NCI-H2081 treated with DMSO at 0.1 percent for 48 hours (cell line): Measurements from ENCODE around the gene HEXD.
A peak's percentile ranks its signal among the peaks of the same experiment; 100 is the strongest.
"Not testable (repeated sequence)": the region's sequence is repeated elsewhere in the genome, so short reads cannot be mapped to it uniquely, and the experiment has no call there.

Source experiments
- DNase-seq: peaks from one replicate; lab custom pipeline; 2025; lab: John Stamatoyannopoulos, UW

HEXD gene

GRCh38 chr17:82396601-82397435 lies 21.3 kb upstream of the HEXD start:
- no peak for DNase-seq

- no peak for DNase-seq
Observed at GRCh38 chr17:82397449-82398335, 20.5 kb upstream of the HEXD start.

GRCh38 chr17:82399041-82399441 lies 19.1 kb upstream of the HEXD start:
- DNase-seq: no peak

GRCh38 chr17:82399601-82400101 lies 18.5 kb upstream of the HEXD start:
- DNase-seq: no peak

- no peak for DNase-seq
Observed at GRCh38 chr17:82400206-82400605, 17.9 kb upstream of the HEXD start.

GRCh38 chr17:82400830-82401229 lies 17.3 kb upstream of the HEXD start:
- DNase-seq: no peak

GRCh38 chr17:82402865-82403264 lies 15.3 kb upstream of the HEXD start:
- DNase-seq: no peak

- no peak for DNase-seq
Observed at GRCh38 chr17:82403662-82404660, 14.2 kb upstream of the HEXD start.

GRCh38 chr17:82405051-82405450 lies 13.1 kb upstream of the HEXD start:
- no peak for DNase-seq

GRCh38 chr17:82406131-82406671 lies 11.9 kb upstream of the HEXD start:
- DNase-seq: no peak

- no peak for DNase-seq
Observed at GRCh38 chr17:82407255-82407654, 10.9 kb upstream of the HEXD start.

- no peak for DNase-seq
Observed at GRCh38 chr17:82408288-82408937, 9.7 kb upstream of the HEXD start.

GRCh38 chr17:82408938-82409318 lies 9.2 kb upstream of the HEXD start:
- no peak for DNase-seq

GRCh38 chr17:82410014-82410716 lies 8.0 kb upstream of the HEXD start:
- DNase-seq: no peak

GRCh38 chr17:82411396-82412053 lies 6.6 kb upstream of the HEXD start:
- no peak for DNase-seq

GRCh38 chr17:82412081-82412480 lies 6.1 kb upstream of the HEXD start:
- DNase-seq: not testable (repeated sequence)

- peak; percentile 21 for DNase-seq
Observed at GRCh38 chr17:82412535-82413520, 5.3 kb upstream of the HEXD start.

GRCh38 chr17:82414548-82415281 lies 3.4 kb upstream of the HEXD start:
- DNase-seq: peak; percentile 14
